ENCODE results near the gene CARD8. TPM values are rescaled to one million over a fixed set of nuclear protein-coding genes. Genes with fewer than 3 reads are reported as not detected.
"Not testable (repeated sequence)": the region's sequence is repeated elsewhere in the genome, so short reads cannot be mapped to it uniquely, and the experiment has no call there.

CARD8 gene
- 5.0 and 16.3 TPM in 2 replicates for total RNA-seq

GRCh38 chr19:48255376-48256303, at the start of gene CARD8:
Gene CARD8, minus strand, starts transcription at chr19:48255912. Its CDS starts 14,892 bp downstream, at chr19:48241020.
- peak; percentile 85 for DNase-seq (ENCODE audit: low read depth)

GRCh38 chr19:48303866-48304265, 48.2 kb upstream of the CARD8 start:
- DNase-seq (ENCODE audit: low read depth), result no peak

DNA sequence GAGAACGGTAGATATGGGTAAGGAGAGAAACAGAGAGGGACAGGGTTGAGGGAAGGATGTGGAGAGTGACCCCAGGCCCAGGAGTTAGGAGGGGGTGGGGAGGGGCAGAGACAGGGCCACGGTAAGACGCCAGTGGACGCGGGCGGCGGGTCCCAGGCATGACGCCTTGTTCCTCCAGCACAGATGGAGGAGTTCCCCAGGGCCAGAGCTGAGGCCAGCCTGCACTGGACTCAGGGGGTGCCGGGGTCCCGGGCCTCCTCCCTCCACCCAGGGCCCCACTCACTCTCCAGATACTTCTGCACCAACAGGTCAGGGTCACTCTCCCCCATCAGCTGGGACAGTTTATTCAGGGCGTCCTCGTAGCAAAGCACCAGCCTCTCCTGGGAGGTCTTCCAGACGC, 47.7 kb upstream of the CARD8 start:
- DNase-seq (ENCODE audit: low read depth), result no peak

DNA sequence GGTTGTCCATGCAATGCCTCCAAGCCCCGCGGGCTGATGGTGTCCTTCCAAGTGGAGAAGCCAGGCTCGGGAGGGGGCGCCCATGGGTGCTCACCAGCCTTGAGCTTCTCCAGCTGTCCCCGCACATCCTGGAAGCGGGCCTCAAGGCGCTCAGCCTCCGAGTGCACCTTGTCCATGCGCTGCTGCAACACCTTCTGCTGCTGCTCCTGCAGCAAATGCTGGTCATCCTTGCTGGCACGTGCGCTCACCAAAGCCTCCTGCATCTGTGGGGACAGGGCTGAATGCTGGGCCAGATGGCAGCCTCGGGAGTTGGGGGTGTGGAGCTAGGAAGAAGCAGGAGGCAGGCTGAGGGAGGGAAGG, 46.9 kb upstream of the CARD8 start:
- DNase-seq (ENCODE audit: low read depth), result no peak

DNA sequence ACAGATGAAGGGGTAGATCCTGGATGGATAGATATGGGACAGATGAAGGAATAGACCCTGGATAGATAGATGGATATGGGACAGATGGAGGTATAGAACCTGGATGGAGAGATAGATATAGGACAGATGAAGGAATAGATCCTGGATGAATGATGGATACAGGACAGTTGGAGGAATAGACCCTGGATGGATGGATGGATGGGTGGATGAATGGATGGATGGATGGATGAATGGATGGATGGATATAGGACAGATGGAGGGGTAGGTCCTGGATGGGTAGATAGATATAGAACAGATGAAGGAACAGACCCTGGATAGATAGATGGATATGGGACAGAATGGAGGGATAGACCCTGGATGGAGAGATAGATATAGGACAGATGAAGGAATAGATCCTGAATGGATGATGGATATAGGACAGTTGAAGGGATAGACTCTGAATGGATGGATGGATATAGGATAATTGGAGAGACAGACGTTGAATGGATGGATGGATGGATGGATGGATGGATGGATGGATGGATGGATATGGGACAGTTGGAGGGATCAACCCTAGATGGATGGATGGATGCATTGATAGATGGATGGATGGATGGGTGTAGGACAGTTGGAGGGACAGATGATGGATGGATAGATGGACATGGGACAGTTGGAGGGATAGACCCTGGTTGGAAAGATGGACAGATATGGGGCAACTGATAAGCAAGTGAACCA, 46.3 kb upstream of the CARD8 start:
- DNase-seq (ENCODE audit: low read depth), result no peak

DNA sequence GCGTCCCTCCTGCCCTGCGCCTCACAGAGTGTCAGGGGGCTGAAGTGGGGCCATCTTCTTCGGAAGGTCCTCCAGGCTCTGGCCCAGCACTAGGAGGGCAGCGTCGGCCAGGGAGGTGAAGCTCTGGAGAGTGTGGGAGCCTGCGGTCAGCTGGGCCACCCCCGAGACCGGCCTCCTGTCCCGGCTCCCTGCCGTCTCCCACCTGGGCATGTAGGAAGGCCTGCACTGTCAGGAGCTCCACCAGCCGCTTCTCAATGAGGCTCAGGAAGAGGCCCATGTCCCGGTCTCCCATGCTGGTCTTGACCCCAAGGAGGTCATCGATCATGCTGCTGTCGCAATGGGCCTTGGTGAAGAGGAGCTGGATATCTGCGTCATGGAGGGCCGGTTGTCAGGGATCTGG, 42.3 kb upstream of the CARD8 start:
- DNase-seq (ENCODE audit: low read depth), result no peak

- no peak for DNase-seq (ENCODE audit: low read depth)
These were observed 41.4 kb upstream of the CARD8 start for GRCh38 chr19:48296963-48297734.

DNA sequence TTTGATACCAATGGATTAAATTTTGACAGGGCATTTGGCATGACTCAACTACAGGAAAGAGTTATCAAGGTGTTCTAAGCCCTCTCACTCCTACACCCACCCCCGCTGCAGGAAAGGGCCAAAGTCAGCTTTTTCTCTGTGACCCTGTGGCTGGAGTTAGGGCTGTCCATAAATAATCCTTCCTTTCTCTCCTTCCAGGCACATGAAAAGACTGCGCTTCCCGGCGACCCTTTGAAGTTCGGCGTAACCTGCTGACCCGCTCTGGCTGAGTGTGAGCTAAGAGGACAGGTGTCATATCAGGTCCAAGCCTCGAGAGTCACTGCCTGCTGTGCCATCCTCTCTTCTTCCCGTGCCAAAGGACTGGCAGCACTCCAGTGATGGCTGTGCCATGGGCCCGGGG, 39.7 kb upstream of the CARD8 start:
- DNase-seq (ENCODE audit: low read depth), result no peak

- DNase-seq (ENCODE audit: low read depth), result peak; percentile 40
These were observed 37.1 kb upstream of the CARD8 start for GRCh38 chr19:48292798-48293197.

GRCh38 chr19:48291489-48291815, 35.7 kb upstream of the CARD8 start:
- not testable (repeated sequence) for DNase-seq (ENCODE audit: low read depth)

GRCh38 chr19:48290771-48291488, 35.2 kb upstream of the CARD8 start:
- peak; percentile 60 for DNase-seq (ENCODE audit: low read depth)

DNA sequence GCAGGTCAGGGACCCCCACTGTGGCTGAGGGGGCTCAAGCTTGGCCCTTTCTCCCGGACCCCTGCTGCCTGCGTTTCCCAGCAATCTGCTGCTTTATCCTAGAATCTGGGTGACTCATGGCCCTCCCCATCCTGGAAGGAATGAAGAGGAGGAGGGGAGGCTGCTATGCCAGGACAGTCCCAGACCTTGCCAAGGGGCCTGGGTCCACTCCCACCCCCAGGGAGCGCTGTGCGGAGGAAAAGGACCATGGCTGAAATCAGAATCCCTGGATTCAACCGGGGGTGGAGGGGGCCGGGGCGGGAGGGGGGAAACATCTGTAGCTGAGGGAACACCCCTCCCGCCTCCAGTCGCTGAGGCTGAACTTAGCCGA, 34.7 kb upstream of the CARD8 start:
- DNase-seq (ENCODE audit: low read depth), result peak; percentile 24

GRCh38 chr19:48287748-48288147, 32.0 kb upstream of the CARD8 start:
- DNase-seq (ENCODE audit: low read depth), result no peak

- no peak for DNase-seq (ENCODE audit: low read depth)
These were observed 29.2 kb upstream of the CARD8 start for GRCh38 chr19:48284896-48285295.

DNA sequence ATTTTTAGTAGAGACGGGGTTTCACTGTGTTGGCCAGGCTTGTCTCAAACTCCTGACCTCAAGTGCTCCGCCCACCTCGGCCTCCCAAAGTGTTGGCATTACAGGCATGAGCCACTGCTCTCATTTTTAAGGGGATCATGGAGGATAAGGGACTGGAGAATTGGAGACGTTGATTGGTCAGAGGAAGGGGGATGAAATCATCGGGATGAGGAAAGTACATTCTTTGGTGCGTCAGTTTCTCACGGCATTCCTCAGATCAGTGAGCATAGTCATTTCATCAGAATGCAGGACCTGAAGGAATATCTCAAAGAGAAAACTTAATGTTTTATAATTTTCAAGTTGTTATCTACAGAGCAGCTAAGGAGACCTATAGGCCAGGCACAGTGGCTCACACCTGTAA, 28.2 kb upstream of the CARD8 start:
- no peak for DNase-seq (ENCODE audit: low read depth)

DNA sequence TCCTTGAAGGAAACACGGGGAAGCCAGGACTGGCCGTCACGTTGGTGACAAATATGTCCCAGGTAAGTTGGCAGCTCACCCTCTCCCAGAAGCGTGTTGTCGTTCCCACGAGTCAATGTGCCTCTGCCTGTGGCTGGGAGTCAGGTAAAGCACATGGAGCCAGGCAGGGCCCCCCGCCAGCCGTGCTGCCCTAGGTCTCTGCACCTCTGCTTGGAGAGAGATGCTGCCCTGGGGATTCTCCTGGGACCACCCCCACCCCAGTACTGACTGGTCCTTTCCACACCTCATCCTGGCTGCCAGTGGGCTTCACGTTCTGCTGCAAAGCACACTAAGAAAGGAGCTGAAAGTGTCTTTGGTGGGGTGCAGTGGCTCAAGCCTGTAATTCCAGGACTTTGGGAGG, 24.0 kb upstream of the CARD8 start:
- DNase-seq (ENCODE audit: low read depth), result no peak

- no peak for DNase-seq (ENCODE audit: low read depth)
These were observed 19.2 kb upstream of the CARD8 start for GRCh38 chr19:48274938-48275337.

- DNase-seq (ENCODE audit: low read depth), result no peak
These were observed 18.5 kb upstream of the CARD8 start for GRCh38 chr19:48274173-48274572.

GRCh38 chr19:48271531-48272151, 15.9 kb upstream of the CARD8 start:
- no peak for DNase-seq (ENCODE audit: low read depth)

- DNase-seq (ENCODE audit: low read depth), result peak; percentile 24
These were observed 13.9 kb upstream of the CARD8 start for GRCh38 chr19:48269617-48270026.

DNA sequence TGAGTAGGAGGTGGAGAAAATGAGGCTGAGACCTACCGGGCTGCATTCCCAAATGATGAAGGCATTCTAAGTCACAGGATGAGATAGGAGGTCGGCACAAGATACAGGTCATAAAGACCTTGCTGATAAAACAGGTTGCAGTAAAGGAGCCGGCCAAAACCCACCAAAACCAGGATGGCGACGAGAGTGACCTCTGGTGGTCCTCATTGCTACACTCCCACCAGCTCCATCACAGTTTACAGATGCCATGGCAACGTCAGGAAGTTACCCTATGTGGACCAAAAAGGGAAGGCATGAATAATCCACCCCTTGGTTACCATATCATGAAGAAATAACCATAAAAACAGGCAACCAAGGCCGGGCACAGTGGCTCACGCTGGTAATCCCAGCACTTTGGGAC, 9.6 kb upstream of the CARD8 start:
- DNase-seq (ENCODE audit: low read depth), result not testable (repeated sequence)

Measured in renal cortical epithelial cell (primary cell).